RPMI7951 (cell line): Measurements from ENCODE around the gene RNF6. TPM values are rescaled to one million over a fixed set of nuclear protein-coding genes. Genes with fewer than 3 reads are reported as not detected.
"Not testable (repeated sequence)": the region's sequence is repeated elsewhere in the genome, so short reads cannot be mapped to it uniquely, and the experiment has no call there.

Experiments
- DNase-seq: peaks from one replicate; pipeline ENCODE4 v3.0.0-alpha.2; 2012; ENCODE audit warnings: low read depth
- total RNA-seq: library from RNA; depleted of rRNA; stranded (reverse); fragments of >200 nt; shearing (Covaris generic); gene quantifications from 2 replicates; pipeline ENCODE4 v1.2.3, GENCODE V29; 2014; rRNA removed

RNF6 gene
- 25.3 and 36.2 TPM in 2 replicates for total RNA-seq

GRCh38 chr13:26221721-26222519, at the start of gene RNF6:
TSS of gene RNF6 (minus strand) at chr13:26222314. CDS start at chr13:26219649, 2,665 bp downstream.
- DNase-seq, result peak; percentile 98

- no peak for DNase-seq
These were observed 48.6 kb upstream of the RNF6 start for GRCh38 chr13:26270707-26271106.

- DNase-seq, result no peak
These were observed 44.2 kb upstream of the RNF6 start for GRCh38 chr13:26266311-26266710.

GRCh38 chr13:26262156-26262555, 40.0 kb upstream of the RNF6 start:
- no peak for DNase-seq

GRCh38 chr13:26259634-26260033, 37.5 kb upstream of the RNF6 start:
- no peak for DNase-seq

GRCh38 chr13:26257049-26257448, 34.9 kb upstream of the RNF6 start:
- no peak for DNase-seq

GRCh38 chr13:26255691-26256277, 33.7 kb upstream of the RNF6 start:
- DNase-seq, result peak; percentile 3

- no peak for DNase-seq
These were observed 33.0 kb upstream of the RNF6 start for GRCh38 chr13:26255115-26255514.

GRCh38 chr13:26254583-26255111, 32.5 kb upstream of the RNF6 start:
- DNase-seq, result peak; percentile 33

- peak; percentile 92 for DNase-seq
These were observed 31.9 kb upstream of the RNF6 start, which contains the start of gene CDK8 for GRCh38 chr13:26253787-26254582. TSS of gene CDK8 (plus strand) at chr13:26254129. CDS start at chr13:26254642, 513 bp downstream.

- peak; percentile 1 for DNase-seq
These were observed 31.2 kb upstream of the RNF6 start for GRCh38 chr13:26253262-26253786.

- not testable (repeated sequence) for DNase-seq
These were observed 29.9 kb upstream of the RNF6 start for GRCh38 chr13:26252006-26252405.

- no peak for DNase-seq
These were observed 27.4 kb upstream of the RNF6 start for GRCh38 chr13:26249551-26249950.

GRCh38 chr13:26247608-26248007, 25.5 kb upstream of the RNF6 start:
- no peak for DNase-seq

GRCh38 chr13:26247011-26247410, 24.9 kb upstream of the RNF6 start:
- no peak for DNase-seq

- no peak for DNase-seq
These were observed 24.0 kb upstream of the RNF6 start for GRCh38 chr13:26246154-26246553.

- no peak for DNase-seq
These were observed 14.2 kb upstream of the RNF6 start for GRCh38 chr13:26236296-26236695.

GRCh38 chr13:26230703-26231102, 8.6 kb upstream of the RNF6 start:
- no peak for DNase-seq

- no peak for DNase-seq
These were observed 7.0 kb upstream of the RNF6 start for GRCh38 chr13:26229080-26229615.

- no peak for DNase-seq
These were observed 6.0 kb upstream of the RNF6 start for GRCh38 chr13:26228096-26228495.

- DNase-seq, result no peak
These were observed 5.3 kb upstream of the RNF6 start for GRCh38 chr13:26227166-26227971.
